WTC11 (cell line): ENCODE results near the gene REPIN1. TPM values are rescaled to one million over a fixed set of nuclear protein-coding genes. Genes with fewer than 3 reads are reported as not detected.

Experiments used
- ATAC-seq: fragments of 200-7000 bp; cut with Tn5 transposase; 2 replicates; pipeline ENCODE4 v1.10.0; 2021; ENCODE audit warnings: mild to moderate bottlenecking, moderate library complexity
- CTCF ChIA-PET: fragments of 300-600 bp; sonication (Branson Sonifier 250); formaldehyde crosslinking; loops from one replicate; lab custom pipeline; 2021; ENCODE audit warnings: antibody characterized with exemption; lab: Charles Lee
- POLR2A ChIA-PET: fragments of 350-600 bp; sonication (Branson Sonifier 250); formaldehyde crosslinking; loops from one replicate; lab custom pipeline; 2021; ENCODE audit warnings: antibody characterized with exemption; lab: Charles Lee
- DNase-seq: peaks from one replicate; pipeline ENCODE4 v3.0.0; 2021; ENCODE audit warnings: low spot score
- H3K27ac Mint-ChIP-seq: 2 replicates; pipeline ENCODE4 v1.8.0; 2021; ENCODE audit warnings: mixed read lengths
- H3K27me3 Mint-ChIP-seq: 2 replicates; pipeline ENCODE4 v1.8.0; 2021; ENCODE audit warnings: low read depth, mild to moderate bottlenecking, moderate library complexity, mixed read lengths
- H3K36me3 Mint-ChIP-seq: 2 replicates; pipeline ENCODE4 v1.8.0; 2021; ENCODE audit warnings: mixed read lengths
- H3K4me1 Mint-ChIP-seq: 2 replicates; pipeline ENCODE4 v1.8.0; 2022; ENCODE audit warnings: mixed read lengths
- H3K4me3 Mint-ChIP-seq: 2 replicates; pipeline ENCODE4 v1.8.0; 2021; ENCODE audit warnings: mild to moderate bottlenecking, moderate library complexity, mixed read lengths
- H3K9me3 Mint-ChIP-seq: 2 replicates; pipeline ENCODE4 v1.8.0; 2021; ENCODE audit warnings: mixed read lengths
- EMX1 ChIP-seq: fragments of 250-450 bp; sonication (Bioruptor Pico); IDR thresholded peaks from 2 replicates; pipeline ENCODE4 v1.8.0; 2021; ENCODE audit warnings: mild to moderate bottlenecking
- FOXP1 ChIP-seq: sonication (generic); formaldehyde crosslinking; IDR thresholded peaks from 2 replicates; pipeline ENCODE4 v1.8.0; 2022; ENCODE audit warnings: missing genetic modification reagents, mild to moderate bottlenecking, moderate library complexity, borderline replicate concordance
- GRHL2 ChIP-seq: fragments of 250-450 bp; sonication (Bioruptor Pico); IDR thresholded peaks from 2 replicates; pipeline ENCODE4 v1.8.0; 2022; ENCODE audit warnings: mild to moderate bottlenecking, moderate library complexity; ENCODE audit not compliant: insufficient replicate concordance, severe bottlenecking
- JAZF1 ChIP-seq: fragments of 250-450 bp; sonication (Bioruptor Pico); IDR thresholded peaks from 2 replicates; pipeline ENCODE4 v1.9.0; 2021; ENCODE audit warnings: moderate library complexity, mild to moderate bottlenecking, inconsistent platforms
- MXD4 ChIP-seq: fragments of 250-450 bp; sonication (Bioruptor Pico); IDR thresholded peaks from 2 replicates; pipeline ENCODE4 v1.8.0; 2021; ENCODE audit warnings: mild to moderate bottlenecking, moderate library complexity, borderline replicate concordance
- MYBL2 ChIP-seq: sonication (generic); formaldehyde crosslinking; IDR thresholded peaks from 2 replicates; pipeline ENCODE4 v1.8.1; 2023; ENCODE audit warnings: mild to moderate bottlenecking, moderate library complexity, missing genetic modification reagents
- NR1H2 ChIP-seq: sonication (generic); formaldehyde crosslinking; IDR thresholded peaks from 2 replicates; pipeline ENCODE4 v1.9.0; 2021; ENCODE audit warnings: mild to moderate bottlenecking, moderate library complexity, missing genetic modification reagents
- RELA ChIP-seq: sonication (generic); formaldehyde crosslinking; IDR thresholded peaks from 2 replicates; pipeline ENCODE4 v1.8.1; 2022; ENCODE audit warnings: missing genetic modification reagents, mild to moderate bottlenecking, borderline replicate concordance
- TP53 ChIP-seq: sonication (generic); formaldehyde crosslinking; IDR thresholded peaks from 2 replicates; pipeline ENCODE4 v1.8.1; 2023; ENCODE audit warnings: mild to moderate bottlenecking, missing genetic modification reagents
- ZBTB21 ChIP-seq: sonication (generic); formaldehyde crosslinking; IDR thresholded peaks from 2 replicates; pipeline ENCODE4 v1.8.1; 2023; ENCODE audit warnings: mild to moderate bottlenecking, missing genetic modification reagents, borderline replicate concordance
- ZNF232 ChIP-seq: sonication (generic); formaldehyde crosslinking; IDR thresholded peaks from 2 replicates; pipeline ENCODE4 v1.8.0; 2022; ENCODE audit warnings: mild to moderate bottlenecking, missing genetic modification reagents
- ZNF512 ChIP-seq: sonication (generic); formaldehyde crosslinking; IDR thresholded peaks from 2 replicates; pipeline ENCODE4 v1.8.1; 2022; ENCODE audit warnings: missing genetic modification reagents, borderline replicate concordance
- total RNA-seq: library from RNA; stranded (reverse); gene quantifications from 3 replicates; pipeline ENCODE4 v1.2.3, GENCODE V29; 2021
- TF ChIP-seq, protein P1 (sequence below): fragments of 250-450 bp; sonication (Bioruptor Pico); IDR thresholded peaks from 2 replicates; pipeline ENCODE4 v1.9.0; 2021; ENCODE audit warnings: moderate library complexity, mild to moderate bottlenecking, inconsistent platforms, borderline replicate concordance
- TF ChIP-seq, protein P2 (sequence below): fragments of 200-600 bp; IDR thresholded peaks from 2 replicates; pipeline ENCODE4 v1.8.0; 2022; ENCODE audit warnings: antibody characterized with exemption
- TF ChIP-seq, protein P3 (sequence below): sonication (generic); formaldehyde crosslinking; IDR thresholded peaks from 2 replicates; pipeline ENCODE4 v1.8.1; 2023; ENCODE audit warnings: mild to moderate bottlenecking, missing genetic modification reagents
- TF ChIP-seq, protein P4 (sequence below): sonication (generic); formaldehyde crosslinking; IDR thresholded peaks from 2 replicates; pipeline ENCODE4 v1.8.0; 2023; ENCODE audit warnings: missing genetic modification reagents
- TF ChIP-seq, protein P5 (sequence below): fragments of 250-450 bp; sonication (Bioruptor Pico); IDR thresholded peaks from 2 replicates; pipeline ENCODE4 v1.8.0; 2021; ENCODE audit warnings: mild to moderate bottlenecking

REPIN1 gene
- total RNA-seq, 1 experiment from 2014 or later = 130 TPM

DNA sequence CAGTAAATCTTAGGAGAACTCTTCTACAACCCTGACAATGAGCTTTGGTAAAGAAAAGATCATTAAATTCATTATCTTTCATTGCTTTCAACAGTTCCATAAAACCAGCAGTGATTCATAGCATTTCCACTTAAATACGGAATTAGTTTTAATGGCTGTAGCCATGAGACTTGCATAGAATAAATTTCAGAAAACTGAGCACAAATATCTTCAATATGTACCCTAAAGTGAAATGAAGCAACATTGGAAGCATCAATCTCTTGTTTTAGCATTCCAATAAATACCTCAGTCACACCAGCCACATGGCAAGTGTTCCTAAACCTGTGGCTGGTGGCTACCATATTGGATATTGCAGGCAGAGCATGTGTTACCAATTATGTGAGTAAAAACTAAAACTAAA is 23.6 kb upstream of the REPIN1 start:
- CTCF ChIA-PET = no interaction called here
- peaks cover 21% of the 10 kb centered on the region for H3K36me3 Mint-ChIP-seq
- no peak for ATAC-seq
- POLR2A ChIA-PET = no interaction called here
- H3K9me3 Mint-ChIP-seq = peaks cover 26% of the 10 kb centered on the region
- H3K4me3 Mint-ChIP-seq = no peak overlapping the region
- peaks cover 34% of the 10 kb centered on the region for H3K27me3 Mint-ChIP-seq
- no peak overlapping the region for H3K27ac Mint-ChIP-seq
- peaks cover 19% of the 10 kb centered on the region for H3K4me1 Mint-ChIP-seq
- TF ChIP-seq, protein P1, sequence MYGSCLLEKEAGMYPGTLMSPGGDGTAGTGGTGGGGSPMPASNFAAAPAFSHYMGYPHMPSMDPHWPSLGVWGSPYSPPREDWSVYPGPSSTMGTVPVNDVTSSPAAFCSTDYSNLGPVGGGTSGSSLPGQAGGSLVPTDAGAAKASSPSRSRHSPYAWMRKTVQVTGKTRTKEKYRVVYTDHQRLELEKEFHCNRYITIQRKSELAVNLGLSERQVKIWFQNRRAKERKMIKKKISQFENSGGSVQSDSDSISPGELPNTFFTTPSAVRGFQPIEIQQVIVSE (CRISPR knock-in tag) = no peak
- TF ChIP-seq, protein P2, sequence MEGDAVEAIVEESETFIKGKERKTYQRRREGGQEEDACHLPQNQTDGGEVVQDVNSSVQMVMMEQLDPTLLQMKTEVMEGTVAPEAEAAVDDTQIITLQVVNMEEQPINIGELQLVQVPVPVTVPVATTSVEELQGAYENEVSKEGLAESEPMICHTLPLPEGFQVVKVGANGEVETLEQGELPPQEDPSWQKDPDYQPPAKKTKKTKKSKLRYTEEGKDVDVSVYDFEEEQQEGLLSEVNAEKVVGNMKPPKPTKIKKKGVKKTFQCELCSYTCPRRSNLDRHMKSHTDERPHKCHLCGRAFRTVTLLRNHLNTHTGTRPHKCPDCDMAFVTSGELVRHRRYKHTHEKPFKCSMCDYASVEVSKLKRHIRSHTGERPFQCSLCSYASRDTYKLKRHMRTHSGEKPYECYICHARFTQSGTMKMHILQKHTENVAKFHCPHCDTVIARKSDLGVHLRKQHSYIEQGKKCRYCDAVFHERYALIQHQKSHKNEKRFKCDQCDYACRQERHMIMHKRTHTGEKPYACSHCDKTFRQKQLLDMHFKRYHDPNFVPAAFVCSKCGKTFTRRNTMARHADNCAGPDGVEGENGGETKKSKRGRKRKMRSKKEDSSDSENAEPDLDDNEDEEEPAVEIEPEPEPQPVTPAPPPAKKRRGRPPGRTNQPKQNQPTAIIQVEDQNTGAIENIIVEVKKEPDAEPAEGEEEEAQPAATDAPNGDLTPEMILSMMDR = no peak
- TF ChIP-seq JAZF1 (CRISPR knock-in tag) = no peak
- TF ChIP-seq ZBTB21 (CRISPR knock-in tag) = no peak
- TF ChIP-seq FOXP1 (CRISPR knock-in tag) = no peak
- TF ChIP-seq ZNF512 = no peak
- TF ChIP-seq, protein P3, sequence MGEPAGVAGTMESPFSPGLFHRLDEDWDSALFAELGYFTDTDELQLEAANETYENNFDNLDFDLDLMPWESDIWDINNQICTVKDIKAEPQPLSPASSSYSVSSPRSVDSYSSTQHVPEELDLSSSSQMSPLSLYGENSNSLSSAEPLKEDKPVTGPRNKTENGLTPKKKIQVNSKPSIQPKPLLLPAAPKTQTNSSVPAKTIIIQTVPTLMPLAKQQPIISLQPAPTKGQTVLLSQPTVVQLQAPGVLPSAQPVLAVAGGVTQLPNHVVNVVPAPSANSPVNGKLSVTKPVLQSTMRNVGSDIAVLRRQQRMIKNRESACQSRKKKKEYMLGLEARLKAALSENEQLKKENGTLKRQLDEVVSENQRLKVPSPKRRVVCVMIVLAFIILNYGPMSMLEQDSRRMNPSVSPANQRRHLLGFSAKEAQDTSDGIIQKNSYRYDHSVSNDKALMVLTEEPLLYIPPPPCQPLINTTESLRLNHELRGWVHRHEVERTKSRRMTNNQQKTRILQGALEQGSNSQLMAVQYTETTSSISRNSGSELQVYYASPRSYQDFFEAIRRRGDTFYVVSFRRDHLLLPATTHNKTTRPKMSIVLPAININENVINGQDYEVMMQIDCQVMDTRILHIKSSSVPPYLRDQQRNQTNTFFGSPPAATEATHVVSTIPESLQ (CRISPR knock-in tag) = no peak
- TF ChIP-seq GRHL2 = no peak
- TF ChIP-seq ZNF232 (CRISPR knock-in tag) = no peak
- no peak for DNase-seq

- DNase-seq = no peak
- CTCF ChIA-PET = interaction anchor here (0.8 to 0.9 kb wide), 2 partner anchors 14 to 71 kb away, joined by 3 read pairs; no protein-coding TSS in a partner anchor
- Mint-ChIP-seq H3K4me1 (peaks cover 14% of the 10 kb centered on the region), H3K36me3 (peaks cover 20% of the 10 kb centered on the region), H3K27me3 (peaks cover 28% of the 10 kb centered on the region), H3K27ac (no peak overlapping the region), H3K4me3 (no peak overlapping the region), H3K9me3 (peaks cover 26% of the 10 kb centered on the region)
- POLR2A ChIA-PET = interaction anchor here (1.4 kb wide), 1 partner anchor 37 kb away, joined by 3 read pairs; no protein-coding TSS in a partner anchor
- no peak for ATAC-seq
- no peak for TF ChIP-seq MXD4 (CRISPR knock-in tag)
- TF ChIP-seq NR1H2 (CRISPR knock-in tag) = no peak
- TF ChIP-seq GRHL2 = no peak
- no peak for TF ChIP-seq MYBL2 (CRISPR knock-in tag)
- TF ChIP-seq, protein P4, sequence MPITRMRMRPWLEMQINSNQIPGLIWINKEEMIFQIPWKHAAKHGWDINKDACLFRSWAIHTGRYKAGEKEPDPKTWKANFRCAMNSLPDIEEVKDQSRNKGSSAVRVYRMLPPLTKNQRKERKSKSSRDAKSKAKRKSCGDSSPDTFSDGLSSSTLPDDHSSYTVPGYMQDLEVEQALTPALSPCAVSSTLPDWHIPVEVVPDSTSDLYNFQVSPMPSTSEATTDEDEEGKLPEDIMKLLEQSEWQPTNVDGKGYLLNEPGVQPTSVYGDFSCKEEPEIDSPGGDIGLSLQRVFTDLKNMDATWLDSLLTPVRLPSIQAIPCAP (CRISPR knock-in tag) = no peak
- TF ChIP-seq, protein P5, sequence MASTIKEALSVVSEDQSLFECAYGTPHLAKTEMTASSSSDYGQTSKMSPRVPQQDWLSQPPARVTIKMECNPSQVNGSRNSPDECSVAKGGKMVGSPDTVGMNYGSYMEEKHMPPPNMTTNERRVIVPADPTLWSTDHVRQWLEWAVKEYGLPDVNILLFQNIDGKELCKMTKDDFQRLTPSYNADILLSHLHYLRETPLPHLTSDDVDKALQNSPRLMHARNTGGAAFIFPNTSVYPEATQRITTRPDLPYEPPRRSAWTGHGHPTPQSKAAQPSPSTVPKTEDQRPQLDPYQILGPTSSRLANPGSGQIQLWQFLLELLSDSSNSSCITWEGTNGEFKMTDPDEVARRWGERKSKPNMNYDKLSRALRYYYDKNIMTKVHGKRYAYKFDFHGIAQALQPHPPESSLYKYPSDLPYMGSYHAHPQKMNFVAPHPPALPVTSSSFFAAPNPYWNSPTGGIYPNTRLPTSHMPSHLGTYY (CRISPR knock-in tag) = no peak
- TF ChIP-seq RELA (CRISPR knock-in tag) = no peak
- no peak for TF ChIP-seq EMX1 (CRISPR knock-in tag)
- no peak for TF ChIP-seq TP53 (CRISPR knock-in tag)
- no peak for TF ChIP-seq ZNF512
These were observed 21.7 kb upstream of the REPIN1 start for GRCh38 chr7:150346922-150347321.
